ENCODE measurements around the gene GRIA1. TPM values are rescaled to one million over a fixed set of nuclear protein-coding genes. Genes with fewer than 3 reads are reported as not detected.
A peak's percentile ranks its signal among the peaks of the same experiment; 100 is the strongest.

GRIA1 gene
- total and polyA plus RNA-seq, 2 of the 4 experiments (the other 2 are of a cell fraction) = 0.48 to 1.3 TPM

DNA sequence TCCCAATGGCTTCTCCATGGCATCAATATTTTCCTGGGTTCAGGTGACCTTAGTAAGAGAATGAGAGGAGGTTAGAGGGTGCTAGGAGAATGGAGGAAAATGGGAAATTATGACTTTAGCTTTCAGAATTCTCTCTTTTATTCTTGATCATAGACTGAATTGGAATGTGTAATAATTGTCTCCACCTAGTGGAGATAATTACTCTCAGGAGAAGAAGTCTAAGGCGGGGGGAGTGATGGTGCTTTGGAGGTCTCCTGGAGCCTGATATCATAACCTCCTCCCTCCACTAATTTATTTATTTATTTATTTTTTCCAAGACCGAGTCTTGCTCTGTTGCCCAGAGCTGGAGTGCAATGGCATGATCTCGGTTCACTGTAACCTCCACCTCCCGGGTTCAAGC, 221.3 kb downstream of the GRIA1 start:
- H3K27ac ChIP-seq (ENCODE audit: insufficient read depth, low read length) = no peak overlapping the region
- POLR2A ChIA-PET (ENCODE audit: unreplicated experiment) = no interaction called here
- no TSS peak for BruUV-seq (replicated peaks)
- H2AK5ac ChIP-seq (ENCODE audit: low read depth, low read length) = no peak overlapping the region
- CTCF ChIA-PET = interaction anchor here (0.5 to 1.0 kb wide), 4 partner anchors 208 to 1819 kb away, joined by 3 to 4 read pairs (median 3); no protein-coding TSS in a partner anchor
- no CpG with 5 or more reads among the region's 4 CpGs for WGBS, 2 experiments (ENCODE audit: extremely low coverage in 2 of 2, insufficient read length in 1 of 2)
- no peak overlapping the region for H3K23ac ChIP-seq (ENCODE audit: low read depth, low read length)
- H4K8ac ChIP-seq (ENCODE audit: low read depth in 2 of 2, low read length in 2 of 2) = no peak overlapping the region
- H3K4me1 ChIP-seq (ENCODE audit: control insufficient read depth, insufficient read depth, low read length) = no peaks in the 10 kb centered on the region
- no peak overlapping the region for H2AFZ ChIP-seq (replicated peaks; ENCODE audit: low read length, poor library complexity)
- no peaks in the 10 kb centered on the region for H4K20me1 ChIP-seq (ENCODE audit: insufficient read depth, low read length)
- no peaks in the 10 kb centered on the region for H3K36me3 ChIP-seq (ENCODE audit: control insufficient read depth, insufficient read depth, low read length)
- H3K9me1 ChIP-seq (ENCODE audit: insufficient read depth, low read length) = no peaks in the 10 kb centered on the region
- H3K4me3 ChIP-seq (ENCODE audit: insufficient read depth, low read depth, low read length) = no peak overlapping the region
- H2BK120ac ChIP-seq (ENCODE audit: low read depth, low read length) = no peak overlapping the region
- DNase-seq (peak; percentile 6), ATAC-seq (ENCODE audit: low read depth) (0 out of 2 replicates have a peak, but pooled peaks have one; percentile 27)
- H2BK15ac ChIP-seq (ENCODE audit: low read depth, low read length) = no peak overlapping the region; the same call in 2 of the 3 replicates
- no peak overlapping the region for H3K56ac ChIP-seq (ENCODE audit: extremely low read depth, insufficient read depth, low read length)
- no peak overlapping the region for H3K18ac ChIP-seq (ENCODE audit: low read depth, low read length)
- intact Hi-C loops (cut with micrococcal nuclease) (loop anchor here (1.0 to 10.0 kb wide), 2 partner anchors 215 to 253 kb away; no protein-coding TSS in a partner anchor), in situ Hi-C loops (cut with MboI; ENCODE audit: low sequenced_read_pairs) (no loop called here), dilution Hi-C loops (cut with HindIII; ENCODE audit: low sequenced_read_pairs, unreplicated experiment) (no loop called here)
- H4K5ac ChIP-seq (ENCODE audit: low read depth, low read length) = no peak overlapping the region
- H3K9ac ChIP-seq (ENCODE audit: low read depth, low read length) = no peak overlapping the region
- no peak overlapping the region for H3K4me2 ChIP-seq (ENCODE audit: low read depth, low read length)
- no peaks in the 10 kb centered on the region for H3K9me3 ChIP-seq (ENCODE audit: control insufficient read depth, insufficient read depth, low read length)
- H3K27me3 ChIP-seq (ENCODE audit: control insufficient read depth, insufficient read depth, low read length) = no peaks in the 10 kb centered on the region
- H2BK20ac ChIP-seq (ENCODE audit: low read depth, low read length) = no peak overlapping the region
- no peaks in the 10 kb centered on the region for H3K79me1 ChIP-seq (ENCODE audit: low read depth in 1 of 2, low read length in 2 of 2)
- TF ChIP-seq RFX5 (IDR thresholded peaks at IDR 0.05; ENCODE audit: low read depth, low read length) = no peak
- TF ChIP-seq RAD21 (IDR thresholded peaks at IDR 0.05; ENCODE audit: low read length) = peak; percentile 54
- TF ChIP-seq CTCF (conservative IDR thresholded peaks at IDR 0.05; ENCODE audit: low read depth, low read length) = peak; percentile 48
- TF ChIP-seq SMC3 (IDR thresholded peaks at IDR 0.05; ENCODE audit: low read depth, low read length) = peak; percentile 45
- H3K14ac ChIP-seq (replicated peaks; ENCODE audit: low read depth, low read length) = no peak overlapping the region
- H2AK9ac ChIP-seq (replicated peaks; ENCODE audit: low read depth, low read length, poor library complexity) = no peak overlapping the region
- H3K4ac ChIP-seq (ENCODE audit: low read depth, low read length) = no peak overlapping the region
- H2BK5ac ChIP-seq (ENCODE audit: low read depth, low read length, poor library complexity, severe bottlenecking) = no peak overlapping the region
- no peak overlapping the region for H4K91ac ChIP-seq (ENCODE audit: insufficient read depth, low read depth, low read length)
